GM19238 (cell line): ENCODE data around the gene SPTBN5.

Experiments used
- DNase-seq: peaks from one replicate; pipeline ENCODE4 v3.0.0; 2011; ENCODE audit warnings: low spot score; ENCODE audit not compliant: insufficient read length

Gene SPTBN5

DNA sequence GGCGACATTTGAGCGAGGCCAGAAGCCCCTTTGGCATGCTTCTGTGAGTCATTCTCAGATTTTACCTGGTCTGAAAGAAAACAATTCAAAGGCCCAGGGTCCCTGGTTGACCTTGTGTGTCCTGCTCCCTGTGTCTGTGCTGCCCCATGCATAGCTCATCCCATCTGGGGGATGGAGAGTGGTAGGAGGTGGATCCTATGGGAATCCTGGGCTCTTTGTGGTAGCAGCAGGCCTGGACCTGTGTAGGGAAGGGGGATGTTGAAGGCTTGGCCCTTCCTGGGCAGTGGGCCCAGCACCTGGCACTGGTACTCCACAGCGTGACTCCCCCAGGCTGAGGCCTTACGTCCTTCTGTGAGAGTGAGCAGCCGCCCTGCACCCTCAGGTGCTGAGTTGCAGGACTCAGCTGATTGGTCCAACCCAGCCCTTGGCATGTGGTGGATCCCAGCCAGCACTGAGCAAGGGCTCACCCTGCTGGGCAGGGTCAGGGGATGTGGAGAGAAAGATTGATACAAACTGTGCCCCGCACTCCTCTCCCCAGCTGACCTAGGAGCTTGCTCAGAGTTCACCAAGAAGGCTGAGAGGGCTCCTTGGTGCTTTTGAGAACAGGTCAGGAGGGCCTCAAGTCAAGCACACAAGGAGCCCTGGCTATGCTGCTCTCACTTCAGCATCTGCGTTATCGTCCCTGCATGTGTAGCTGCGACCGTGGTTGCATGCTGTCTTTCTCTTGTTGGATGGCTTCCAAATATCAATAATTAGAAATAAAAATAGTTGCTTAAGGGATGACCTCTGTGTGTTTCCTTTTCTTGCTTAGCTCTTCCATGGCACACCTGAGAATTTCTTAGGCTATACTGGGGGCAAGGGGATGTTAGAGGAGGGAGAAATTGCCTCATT is 87.3 kb downstream of the SPTBN5 start:
- no peak for DNase-seq

DNA sequence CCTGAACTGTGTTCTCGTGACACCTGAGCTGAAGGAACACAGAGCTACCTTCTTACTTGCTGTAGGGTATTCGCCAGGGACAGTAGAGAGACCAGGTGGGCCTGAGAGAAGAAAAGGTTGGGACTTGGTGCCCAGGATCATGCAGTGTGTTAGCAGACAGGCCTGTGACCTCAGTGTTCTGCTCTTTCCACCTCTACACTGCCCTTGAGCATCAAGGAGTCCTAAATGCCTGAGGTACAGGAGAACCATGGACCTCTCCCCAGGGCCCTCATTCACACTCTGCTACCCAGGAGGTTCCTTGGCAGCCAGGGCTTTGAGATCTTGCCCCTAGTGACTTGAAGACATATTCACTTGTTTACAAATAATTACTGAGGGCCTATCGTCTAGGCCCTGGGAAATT is 88.1 kb downstream of the SPTBN5 start:
- no peak for DNase-seq

DNA sequence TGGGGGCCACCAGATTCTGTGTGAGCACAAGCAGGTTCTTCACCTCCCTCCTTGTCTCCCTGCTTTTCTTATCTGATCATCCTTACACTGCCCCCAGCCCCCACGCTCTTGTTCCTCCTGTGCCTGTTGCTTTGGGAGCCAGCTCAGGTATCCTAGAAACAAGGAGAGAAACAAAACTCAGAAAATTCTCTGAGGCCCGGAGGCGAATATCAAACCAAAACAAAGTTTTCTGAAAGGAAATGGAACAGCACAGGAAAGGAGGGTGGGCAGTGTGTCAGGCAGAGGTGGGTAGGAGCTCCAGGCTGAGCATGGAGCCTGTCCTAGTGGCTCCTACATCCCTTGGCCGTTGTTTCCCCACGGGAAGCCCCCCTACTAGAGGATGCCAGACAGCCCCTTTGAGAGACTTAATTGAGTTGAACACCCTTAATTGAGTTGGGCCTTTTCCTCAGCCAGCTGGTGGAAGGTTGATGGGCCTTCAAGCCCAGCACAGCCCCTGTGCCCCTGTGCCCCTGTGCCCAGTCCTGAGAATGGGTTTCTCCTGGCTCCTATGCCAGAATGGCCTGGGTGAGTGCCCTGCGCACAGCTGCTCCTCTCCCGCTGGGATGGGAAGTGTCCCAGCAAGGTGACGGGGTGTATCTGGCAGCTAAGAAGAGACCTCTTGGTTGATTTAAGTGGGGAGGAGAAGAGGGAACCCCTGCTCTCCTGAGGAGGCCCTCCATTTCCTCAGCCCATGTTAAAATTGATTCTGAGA is 88.8 kb downstream of the SPTBN5 start:
- no peak for DNase-seq

DNA sequence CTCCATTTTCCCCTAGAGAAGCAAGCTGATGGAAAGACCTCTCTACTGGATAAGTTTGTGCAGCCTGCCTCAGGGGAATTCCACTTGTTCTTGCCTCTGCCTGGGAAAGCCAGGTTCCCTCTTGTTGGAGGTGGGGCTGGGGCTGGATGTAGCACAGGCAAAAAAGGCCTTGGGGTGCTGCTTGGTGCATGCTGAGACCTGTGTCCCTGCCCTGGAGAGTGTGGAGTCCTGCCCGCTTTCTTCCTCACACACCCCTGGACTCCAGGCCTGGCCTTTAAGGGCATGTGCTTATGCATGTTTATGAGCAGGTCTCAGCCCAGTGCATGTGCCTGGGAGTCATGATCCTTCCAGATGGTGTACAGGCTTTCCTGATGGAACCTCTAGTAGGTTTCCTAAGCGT is 89.5 kb downstream of the SPTBN5 start:
- DNase-seq: no peak

DNA sequence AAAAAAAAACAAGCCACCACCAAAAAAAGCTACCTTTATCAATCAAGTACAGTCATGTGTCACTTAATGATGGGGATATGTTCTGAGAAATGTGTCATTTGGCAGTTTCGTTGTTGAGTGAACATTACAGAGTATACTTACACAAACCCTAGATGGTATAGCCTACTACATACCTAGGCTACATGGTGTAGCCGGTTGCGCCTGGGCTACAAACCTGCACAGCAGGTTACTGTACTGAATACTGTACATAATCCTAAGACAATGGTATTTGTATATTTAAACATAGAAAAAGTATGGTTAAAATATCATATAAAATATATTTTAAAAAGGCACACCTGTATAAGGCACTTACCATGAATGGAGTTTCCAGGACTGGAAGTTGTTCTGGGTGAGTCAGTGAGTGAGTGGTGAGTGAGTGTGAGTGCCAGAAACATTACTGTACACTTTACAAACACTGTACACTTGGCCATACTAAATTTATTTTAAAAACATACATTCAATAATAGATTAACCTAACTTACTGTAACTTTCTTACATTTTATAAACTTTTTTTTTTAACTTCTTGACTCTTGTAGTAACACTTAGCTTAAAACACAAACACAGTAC is 91.9 kb downstream of the SPTBN5 start:
- no peak for DNase-seq

DNA sequence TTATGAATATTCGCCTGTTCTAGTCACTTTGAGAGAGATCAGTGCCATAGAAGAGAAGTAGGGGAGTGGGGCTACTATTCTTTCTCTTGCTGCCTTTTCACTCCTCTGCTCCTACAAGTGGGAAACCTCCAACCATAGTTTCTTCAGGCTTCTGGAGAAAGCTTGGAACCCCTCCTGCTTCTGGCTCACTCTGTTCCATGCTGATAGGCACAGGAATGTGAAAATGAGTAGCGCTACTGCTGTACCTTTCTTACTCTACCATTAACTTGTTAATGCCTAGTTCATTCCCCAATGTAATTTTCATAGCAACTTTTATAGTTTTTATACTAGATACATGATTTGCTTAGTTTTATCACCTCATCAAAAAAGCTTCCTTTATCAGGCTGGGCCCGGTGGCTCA is 92.7 kb downstream of the SPTBN5 start:
- DNase-seq: no peak

DNA sequence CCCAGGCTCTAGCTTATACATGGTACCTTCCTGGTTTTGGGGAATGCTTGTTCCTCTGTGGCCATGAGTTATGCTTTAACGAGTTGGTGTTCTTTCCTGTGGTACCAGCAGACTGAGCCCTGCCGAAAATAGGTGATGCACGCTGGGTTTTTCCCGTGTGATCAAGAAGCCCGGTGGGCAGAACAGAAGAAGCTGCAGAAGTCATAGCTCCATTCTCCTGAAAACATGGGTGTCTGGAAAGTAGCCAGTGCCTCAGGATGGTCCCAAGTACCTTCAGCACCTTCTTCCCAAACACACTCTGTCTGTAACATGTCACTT is 94.4 kb downstream of the SPTBN5 start:
- no peak for DNase-seq

DNA sequence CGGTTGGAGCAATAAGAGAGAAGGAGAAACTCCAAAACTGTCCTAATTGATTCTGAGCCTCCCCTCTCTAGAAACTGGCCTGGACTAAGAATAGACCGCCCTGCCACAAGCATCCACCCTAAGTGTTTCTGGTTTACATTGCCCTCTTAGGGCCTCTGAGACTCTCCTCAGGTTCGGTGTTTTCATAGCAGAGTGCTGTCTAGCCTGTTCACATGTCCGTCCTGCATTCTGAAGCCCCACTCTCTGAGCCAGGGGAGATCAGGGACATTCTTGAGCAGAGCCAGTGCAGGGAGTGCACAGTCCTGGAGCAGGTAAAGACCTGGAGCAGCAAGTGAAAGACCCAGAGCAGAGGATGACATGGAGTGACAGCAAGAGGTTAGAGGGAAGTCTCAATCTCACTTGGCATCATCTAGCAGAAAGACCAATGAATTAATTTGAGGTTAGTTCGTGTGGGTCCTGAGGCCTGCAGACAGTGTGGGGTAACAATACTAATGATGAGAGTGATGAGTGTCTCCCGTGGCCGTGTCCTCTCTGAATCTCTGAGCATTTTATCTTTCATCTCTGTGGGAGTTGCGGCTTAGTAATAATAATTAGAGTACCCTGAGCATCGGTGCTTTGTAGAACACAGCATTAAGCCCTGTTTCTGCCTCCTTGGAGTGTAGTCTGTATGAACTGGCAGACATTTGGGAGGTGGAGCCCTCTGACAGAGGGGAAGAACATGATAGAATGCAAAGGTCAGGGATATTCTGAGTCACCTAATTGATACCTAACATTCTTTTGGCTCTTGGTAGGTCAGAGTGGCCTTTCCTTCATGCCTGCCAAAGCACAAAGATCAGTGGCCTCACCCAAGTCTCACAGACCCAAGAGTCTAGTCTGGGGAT is 95.0 kb downstream of the SPTBN5 start:
- DNase-seq: no peak
